Upper lobe of left lung (tissue), 4 donors: Measurements from ENCODE around the gene RPP30.

Source experiments
- CTCF ChIP-seq, 6 experiments: fragments of 450-650 bp in 4 of 6; fragments of 200-600 bp in 2 of 6; sonication (generic) in 2 of 6; IDR thresholded peaks; one replicate each; pipeline ENCODE4 v1.5.1; 2016 to 2019; ENCODE audit warnings: antibody characterized with exemption in 6 of 6
- EP300 ChIP-seq, 4 donors: sonication (generic); formaldehyde crosslinking; IDR thresholded peaks; one replicate each; pipeline ENCODE4 v1.5.1; 2017; ENCODE audit warnings: antibody characterized with exemption in 4 of 4, control low read depth in 2 of 4
- POLR2A ChIP-seq, 4 donors: fragments of 450-650 bp; IDR thresholded peaks; one replicate each; pipeline ENCODE4 v1.5.1; 2016 to 2017; ENCODE audit warnings: antibody characterized with exemption in 4 of 4, mild to moderate bottlenecking in 2 of 4
- POLR2AphosphoS5 ChIP-seq, 2 donors: sonication (generic); formaldehyde crosslinking; IDR thresholded peaks; one replicate each; pipeline ENCODE4 v1.5.1; 2017; ENCODE audit warnings: antibody characterized with exemption in 2 of 2

GRCh38 chr10:90913774-90914420, 42.1 kb downstream of the RPP30 start:
- TF ChIP-seq CTCF (IDR thresholded peaks at IDR 0.05) = no peak
- no peak for TF ChIP-seq POLR2A (IDR thresholded peaks at IDR 0.05)
- TF ChIP-seq POLR2AphosphoS5 (IDR thresholded peaks at IDR 0.05) = no peak
- no peak for TF ChIP-seq EP300 (IDR thresholded peaks at IDR 0.05)
